HL-60 (cell line): ENCODE data around the gene NFILZ.

Experiments
- DNase-seq, 2 experiments: peaks; one replicate each; pipeline ENCODE4 v3.0.0-alpha.2; 2010 to 2020; ENCODE audit warnings: low read depth in 1 of 2, low spot score in 1 of 2
- H3K27ac ChIP-seq: fragments of 250-450 bp; sonication (Bioruptor Pico); replicated peaks from 2 replicates; pipeline ENCODE4 v1.5.1; 2020; ENCODE audit warnings: mild to moderate bottlenecking, moderate library complexity
- H3K27me3 ChIP-seq: fragments of 250-450 bp; sonication (Bioruptor Pico); 2 replicates; pipeline ENCODE4 v1.5.1; 2021; ENCODE audit warnings: mild to moderate bottlenecking, moderate library complexity; ENCODE audit not compliant: insufficient read depth, poor library complexity, severe bottlenecking
- H3K4me3 ChIP-seq: replicated peaks from 2 replicates; pipeline ENCODE4 v1.5.1; 2011; ENCODE audit warnings: mild to moderate bottlenecking, control low read depth, low read length; ENCODE audit not compliant: insufficient read depth
- CTCF ChIP-seq: IDR thresholded peaks from one replicate; pipeline ENCODE4 v1.5.1; 2011; ENCODE audit warnings: low read length, control low read depth, inconsistent platforms; ENCODE audit not compliant: insufficient read depth
- GABPA ChIP-seq: IDR thresholded peaks from 2 replicates; pipeline ENCODE4 v1.6.1; 2012; ENCODE audit warnings: low read depth
- POLR2AphosphoS5 ChIP-seq: IDR thresholded peaks from 2 replicates; pipeline ENCODE4 v1.6.1; 2012; ENCODE audit warnings: low read depth
- REST ChIP-seq: IDR thresholded peaks from 2 replicates; pipeline ENCODE4 v1.6.1; 2012; ENCODE audit warnings: low read depth; ENCODE audit not compliant: insufficient replicate concordance
- SPI1 ChIP-seq: IDR thresholded peaks from 2 replicates; pipeline ENCODE4 v1.6.1; 2012; ENCODE audit warnings: low read depth, mild to moderate bottlenecking, borderline replicate concordance

Gene NFILZ

GRCh38 chr19:8610936-8611300, 19.5 kb upstream of the NFILZ start:
- no peak overlapping the region for H3K4me3 ChIP-seq
- DNase-seq = no peak
- no peak for TF ChIP-seq REST
- no peak for TF ChIP-seq GABPA
- no peak for TF ChIP-seq CTCF
- TF ChIP-seq SPI1 = no peak
- no peak for TF ChIP-seq POLR2AphosphoS5
- no peak overlapping the region for H3K27ac ChIP-seq
- H3K27me3 ChIP-seq = no peaks in the 10 kb centered on the region

- H3K27ac ChIP-seq = no peak overlapping the region
- TF ChIP-seq CTCF (no peak), SPI1 (no peak), POLR2AphosphoS5 (no peak), GABPA (no peak), REST (no peak)
Measured at GRCh38 chr19:8611391-8611876, 19.0 kb upstream of the NFILZ start.

GRCh38 chr19:8611877-8612806, 18.3 kb upstream of the NFILZ start:
- H3K27me3 ChIP-seq = no peaks in the 10 kb centered on the region
- H3K27ac ChIP-seq = no peak overlapping the region
- TF ChIP-seq POLR2AphosphoS5 = no peak
- TF ChIP-seq CTCF = no peak
- no peak for TF ChIP-seq SPI1
- no peak for TF ChIP-seq REST
- no peak for TF ChIP-seq GABPA
- no peak for DNase-seq
- no peak overlapping the region for H3K4me3 ChIP-seq

More at GRCh38 chr19:8611391-8611876, 19.0 kb upstream of the NFILZ start:
- no peak for DNase-seq
- Histone ChIP-seq H3K4me3 (no peak overlapping the region), H3K27me3 (no peaks in the 10 kb centered on the region)
